HEK293 (cell line): ENCODE data around the gene MED13L.

Experiments used
- CTCF ChIA-PET: fragments of 350-600 bp; formaldehyde crosslinking; extraction: SDS; loops from one replicate; lab custom pipeline; 2021; ENCODE audit warnings: antibody characterized with exemption; lab: Yijun Ruan, JAX
- POLR2A ChIA-PET: fragments of 300-600 bp; formaldehyde crosslinking; extraction: SDS; loops from one replicate; lab custom pipeline; 2020; ENCODE audit warnings: antibody characterized with exemption, inconsistent platforms; lab: Yijun Ruan, JAX
- H3K27ac ChIP-seq: fragments of 200-500 bp; sonication (Bioruptor generic); 2 replicates; pipeline ENCODE4 v1.5.1; 2014; ENCODE audit warnings: low read depth, low read length, control low read depth, inconsistent platforms; ENCODE audit errors: extremely low read depth
- H3K36me3 ChIP-seq, 2 experiments: fragments of 200-500 bp in 1 of 2; sonication (Bioruptor generic) in 1 of 2; 1 replicate in 1 of 2; 2 replicates in 1 of 2; pipeline ENCODE4 v1.5.1; 2014 to 2017; ENCODE audit warnings: inconsistent platforms in 2 of 2, low read length in 2 of 2; ENCODE audit not compliant: control insufficient read depth in 2 of 2, insufficient read depth in 1 of 2
- H3K4me1 ChIP-seq: fragments of 200-500 bp; sonication (Bioruptor generic); 2 replicates; pipeline ENCODE4 v1.5.1; 2014; ENCODE audit warnings: mild to moderate bottlenecking, low read length, inconsistent platforms; ENCODE audit not compliant: control insufficient read depth, insufficient read depth
- H3K4me3 ChIP-seq: 2 replicates; pipeline ENCODE4 v1.5.1; 2011; ENCODE audit warnings: low read depth, mild to moderate bottlenecking, control low read depth, low read length, moderate library complexity
- H3K9me3 ChIP-seq: fragments of 200-500 bp; sonication (Bioruptor generic); 2 replicates; pipeline ENCODE4 v1.5.1; 2014; ENCODE audit warnings: low read depth, low read length, inconsistent platforms; ENCODE audit not compliant: control insufficient read depth, insufficient read depth
- BCL6B ChIP-seq: fragments of 450-650 bp; formaldehyde crosslinking; IDR thresholded peaks from 2 replicates; pipeline ENCODE4 v1.5.1; 2017; ENCODE audit warnings: missing biosample characterization, missing genetic modification characterization
- EGR2 ChIP-seq: fragments of 450-650 bp; formaldehyde crosslinking; IDR thresholded peaks from 2 replicates; pipeline ENCODE4 v1.5.1; 2016; ENCODE audit warnings: low read depth, missing biosample characterization, missing genetic modification characterization
- HOXC10 ChIP-seq: sonication (generic); formaldehyde crosslinking; IDR thresholded peaks from 2 replicates; pipeline ENCODE4 v1.8.1; 2023; ENCODE audit warnings: mild to moderate bottlenecking, missing genetic modification reagents
- KLF17 ChIP-seq: fragments of 450-650 bp; formaldehyde crosslinking; IDR thresholded peaks from 2 replicates; pipeline ENCODE4 v1.5.1; 2016; ENCODE audit warnings: missing biosample characterization, missing genetic modification characterization
- KLF8 ChIP-seq: fragments of 450-650 bp; formaldehyde crosslinking; IDR thresholded peaks from 2 replicates; pipeline ENCODE4 v1.5.1; 2016; ENCODE audit warnings: missing biosample characterization, missing genetic modification characterization
- MEIS1 ChIP-seq: sonication (generic); formaldehyde crosslinking; IDR thresholded peaks from 2 replicates; pipeline ENCODE4 v1.8.1; 2022; ENCODE audit warnings: missing genetic modification reagents, mild to moderate bottlenecking, borderline replicate concordance
- MYNN ChIP-seq: fragments of 450-650 bp; formaldehyde crosslinking; IDR thresholded peaks from 2 replicates; pipeline ENCODE4 v1.5.1; 2016; ENCODE audit warnings: missing biosample characterization, missing genetic modification characterization, borderline replicate concordance
- OSR2 ChIP-seq: fragments of 450-650 bp; formaldehyde crosslinking; IDR thresholded peaks from 2 replicates; pipeline ENCODE4 v1.5.1; 2016; ENCODE audit warnings: missing biosample characterization, missing genetic modification characterization
- PBX3 ChIP-seq: sonication (generic); formaldehyde crosslinking; IDR thresholded peaks from 2 replicates; pipeline ENCODE4 v1.8.1; 2022; ENCODE audit warnings: mild to moderate bottlenecking, moderate library complexity, missing genetic modification reagents
- SP7 ChIP-seq: fragments of 450-650 bp; formaldehyde crosslinking; IDR thresholded peaks from 2 replicates; pipeline ENCODE4 v1.5.1; 2016; ENCODE audit warnings: missing biosample characterization, missing genetic modification characterization
- WT1 ChIP-seq: fragments of 450-650 bp; formaldehyde crosslinking; IDR thresholded peaks from 2 replicates; pipeline ENCODE4 v1.5.1; 2016; ENCODE audit warnings: missing biosample characterization, missing genetic modification characterization
- ZBTB26 ChIP-seq: fragments of 450-650 bp; formaldehyde crosslinking; optimal IDR thresholded peaks from 2 replicates; pipeline ENCODE3; 2016; ENCODE audit warnings: missing biosample characterization, mild to moderate bottlenecking, missing genetic modification characterization
- ZBTB8A ChIP-seq: fragments of 450-650 bp; formaldehyde crosslinking; IDR thresholded peaks from 2 replicates; pipeline ENCODE4 v1.5.1; 2016; ENCODE audit warnings: missing biosample characterization, missing genetic modification characterization
- ZNF140 ChIP-seq: fragments of 450-650 bp; formaldehyde crosslinking; IDR thresholded peaks from 2 replicates; pipeline ENCODE4 v1.5.1; 2016; ENCODE audit warnings: missing biosample characterization, missing genetic modification characterization
- ZNF266 ChIP-seq: fragments of 450-650 bp; formaldehyde crosslinking; IDR thresholded peaks from 2 replicates; pipeline ENCODE4 v1.5.1; 2016; ENCODE audit warnings: missing biosample characterization, missing genetic modification characterization, low read depth
- ZNF324 ChIP-seq: fragments of 450-650 bp; formaldehyde crosslinking; IDR thresholded peaks from 2 replicates; pipeline ENCODE4 v1.5.1; 2016; ENCODE audit warnings: missing biosample characterization, missing genetic modification characterization
- ZNF416 ChIP-seq: fragments of 450-650 bp; formaldehyde crosslinking; IDR thresholded peaks from 2 replicates; pipeline ENCODE4 v1.5.1; 2016; ENCODE audit warnings: missing biosample characterization, missing genetic modification characterization
- ZNF585B ChIP-seq: fragments of 450-650 bp; formaldehyde crosslinking; IDR thresholded peaks from 2 replicates; pipeline ENCODE4 v1.5.1; 2016; ENCODE audit warnings: missing biosample characterization, missing genetic modification characterization
- ZNF629 ChIP-seq: fragments of 450-650 bp; formaldehyde crosslinking; IDR thresholded peaks from 2 replicates; pipeline ENCODE4 v1.5.1; 2017; ENCODE audit warnings: missing biosample characterization, missing genetic modification characterization
- ZNF707 ChIP-seq: fragments of 450-650 bp; formaldehyde crosslinking; IDR thresholded peaks from 2 replicates; pipeline ENCODE4 v1.5.1; 2016; ENCODE audit warnings: missing biosample characterization, missing genetic modification characterization
- ZSCAN30 ChIP-seq: fragments of 450-650 bp; IDR thresholded peaks from 2 replicates; pipeline ENCODE4 v1.5.1; 2018; ENCODE audit warnings: missing biosample characterization, mild to moderate bottlenecking, missing genetic modification characterization, moderate library complexity

Gene MED13L

GRCh38 chr12:116246490-116247179 is 30.9 kb downstream of the MED13L start:
- CTCF ChIA-PET = interaction anchor here (1.4 kb wide), 1 partner anchor 10 kb away, joined by 8 read pairs; no protein-coding TSS in a partner anchor
- Histone ChIP-seq H3K9me3 (no peaks in the 10 kb centered on the region), H3K36me3 (no peaks in the 10 kb centered on the region), H3K4me1 (peaks cover 31% of the 10 kb centered on the region), H3K27ac (no peak overlapping the region), H3K4me3 (no peak overlapping the region)
- TF ChIP-seq ZBTB26 (tag by site-specific recombination) (no peak), WT1 (peak; percentile 59)
- POLR2A ChIA-PET = interaction anchor here (0.6 kb wide), 1 partner anchor 373 kb away, joined by 6 read pairs; no protein-coding TSS in a partner anchor

GRCh38 chr12:116245189-116245588 is 32.3 kb downstream of the MED13L start:
- Histone ChIP-seq H3K9me3 (no peaks in the 10 kb centered on the region), H3K4me3 (no peak overlapping the region), H3K27ac (no peak overlapping the region), H3K36me3 (no peaks in the 10 kb centered on the region), H3K4me1 (peaks cover 34% of the 10 kb centered on the region)
- TF ChIP-seq ZNF629 (no peak), ZNF416 (tag by site-specific recombination) (no peak), MEIS1 (CRISPR knock-in tag) (no peak), BCL6B (tag by site-specific recombination) (no peak), MYNN (tag by site-specific recombination) (no peak), SP7 (tag by site-specific recombination) (no peak), PBX3 (no peak), ZBTB8A (tag by site-specific recombination) (no peak), ZSCAN30 (tag by site-specific recombination) (no peak), ZNF324 (tag by site-specific recombination) (no peak), ZNF266 (tag by site-specific recombination) (no peak), KLF17 (tag by site-specific recombination) (no peak), KLF8 (tag by site-specific recombination) (no peak), EGR2 (tag by site-specific recombination) (no peak), HOXC10 (CRISPR knock-in tag) (no peak), ZNF585B (tag by site-specific recombination) (no peak), ZNF140 (tag by site-specific recombination) (no peak), OSR2 (no peak), ZNF707 (tag by site-specific recombination) (no peak)
- ChIA-PET CTCF (interaction anchor here (2.4 kb wide), 1 partner anchor 9 kb away, joined by 8 read pairs; no protein-coding TSS in a partner anchor), POLR2A (no interaction called here)
